Esophagus mucosa (tissue), 1 donor: ENCODE data around the gene KBTBD4. TPM values are rescaled to one million over a fixed set of nuclear protein-coding genes. Genes with fewer than 3 reads are reported as not detected.

Experiments used
- ATAC-seq: fragments of 200-7000 bp; cut with Tn5 transposase; one replicate; pipeline ENCODE4 v1.9.1; 2020
- total RNA-seq: library from RNA; stranded (reverse); gene quantifications from one replicate; pipeline ENCODE4 v1.2.4, GENCODE V29; 2023
- donor health status: DM: yes; HTN: yes; CAD: no.

The KBTBD4 gene
- 8.0 TPM for total RNA-seq

- peak; percentile 96 for ATAC-seq
These were observed at the start of gene KBTBD4, which contains the start of gene NDUFS3 for GRCh38 chr11:47578524-47579494. KBTBD4 (minus strand) TSS chr11:47578970; CDS start chr11:47578951, 19 bp downstream. NDUFS3 (plus strand) TSS chr11:47579074; CDS start chr11:47579092, 18 bp downstream.

GRCh38 chr11:47628026-47628425 is 49.3 kb upstream of the KBTBD4 start:
- no peak for ATAC-seq

- no peak for ATAC-seq
These were observed 47.5 kb upstream of the KBTBD4 start for GRCh38 chr11:47626234-47626633.

DNA sequence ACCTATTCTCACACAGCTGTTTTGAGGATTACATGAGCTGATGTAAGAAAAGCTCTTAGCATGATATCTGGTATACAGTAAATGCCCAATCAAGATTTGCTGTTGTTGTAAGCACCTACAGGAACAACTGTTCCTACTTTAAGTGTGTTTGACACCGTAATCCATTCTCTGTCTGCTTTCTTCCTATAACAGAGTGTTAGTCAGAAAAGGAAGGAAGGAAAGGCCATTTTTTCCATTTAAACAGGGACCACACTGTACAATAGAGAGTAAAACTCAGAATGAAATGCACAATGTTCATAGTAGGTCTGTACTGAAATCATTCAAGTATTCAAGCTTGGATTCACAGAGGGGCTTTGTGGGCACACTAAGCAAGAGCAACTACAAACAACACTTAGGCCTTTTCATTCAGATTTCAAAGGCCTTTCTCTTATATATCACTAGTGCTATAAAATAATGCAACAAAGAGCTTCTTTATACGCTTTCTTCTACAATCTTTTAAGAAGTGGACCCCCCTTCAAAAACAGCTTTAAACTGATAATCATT is 42.1 kb upstream of the KBTBD4 start:
- ATAC-seq = peak; percentile 32

DNA sequence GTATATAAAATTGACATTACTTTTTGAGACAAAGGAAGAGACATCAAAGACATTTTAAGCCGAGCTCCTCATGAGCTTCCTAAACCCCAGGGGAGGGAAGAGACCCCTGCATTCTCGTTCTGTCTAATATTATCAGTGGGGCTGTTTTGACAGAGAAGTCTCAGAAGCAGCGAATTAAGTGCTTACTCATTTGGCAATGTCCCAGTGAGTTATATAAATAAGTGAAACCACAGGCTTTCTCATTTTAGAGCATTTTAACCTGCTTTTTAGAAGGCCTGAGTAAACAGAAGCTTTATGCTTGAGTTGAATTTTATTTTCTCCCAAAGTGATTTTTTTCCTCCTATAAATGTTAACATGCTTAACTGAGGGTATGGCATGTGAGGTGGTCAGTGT is 38.6 kb upstream of the KBTBD4 start:
- ATAC-seq = no peak

DNA sequence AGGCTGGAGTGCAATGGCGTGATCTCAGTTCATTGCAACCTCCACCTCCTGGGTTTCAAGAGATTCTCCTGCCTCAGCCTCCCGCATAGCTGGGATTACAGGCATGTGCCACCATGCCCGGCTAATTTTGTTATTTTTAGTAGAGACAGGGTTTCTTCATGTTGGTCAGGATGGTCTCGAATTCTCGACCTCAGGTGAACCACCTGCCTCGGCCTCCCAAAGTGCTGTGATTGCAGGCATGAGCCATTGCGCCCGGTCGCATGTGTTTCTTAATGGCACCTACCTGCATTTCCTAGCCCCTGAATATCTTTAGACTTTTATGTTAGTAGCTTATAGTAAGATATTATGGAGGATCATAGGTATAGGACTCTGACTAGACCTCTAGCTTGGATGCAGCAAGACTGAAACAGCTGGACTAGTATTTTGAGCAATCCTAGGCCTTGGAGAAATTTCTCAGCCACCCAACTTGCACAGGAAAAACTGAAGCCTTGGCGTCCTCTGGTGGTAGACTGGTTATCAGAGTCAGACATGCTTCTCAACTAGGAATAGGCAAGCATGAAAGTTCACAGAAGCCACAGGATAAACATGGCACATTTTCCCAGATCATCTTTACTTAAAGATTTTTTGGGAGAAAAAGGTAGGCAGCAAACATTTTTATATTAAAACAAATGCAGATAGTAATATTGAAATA is 38.1 kb upstream of the KBTBD4 start:
- peak; percentile 39 for ATAC-seq

DNA sequence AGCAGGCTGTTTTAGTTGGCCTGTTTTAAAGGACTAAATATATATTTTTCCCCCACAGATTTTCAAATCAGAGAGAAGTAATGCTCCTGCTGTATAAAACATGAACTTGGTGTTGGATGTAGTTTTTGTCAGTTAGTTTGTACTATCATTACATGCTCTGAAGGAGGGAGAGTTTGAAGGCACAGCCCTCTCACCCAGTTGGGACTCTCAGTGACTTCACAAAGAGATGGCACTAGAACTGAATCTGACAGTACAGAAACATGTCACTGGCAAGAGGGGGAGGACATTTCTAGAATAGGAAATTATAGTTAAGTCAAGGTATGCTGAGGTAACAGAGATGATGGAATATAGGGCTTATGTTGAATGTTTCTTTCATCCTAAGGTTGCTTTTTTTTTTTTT is 36.5 kb upstream of the KBTBD4 start:
- no peak for ATAC-seq

DNA sequence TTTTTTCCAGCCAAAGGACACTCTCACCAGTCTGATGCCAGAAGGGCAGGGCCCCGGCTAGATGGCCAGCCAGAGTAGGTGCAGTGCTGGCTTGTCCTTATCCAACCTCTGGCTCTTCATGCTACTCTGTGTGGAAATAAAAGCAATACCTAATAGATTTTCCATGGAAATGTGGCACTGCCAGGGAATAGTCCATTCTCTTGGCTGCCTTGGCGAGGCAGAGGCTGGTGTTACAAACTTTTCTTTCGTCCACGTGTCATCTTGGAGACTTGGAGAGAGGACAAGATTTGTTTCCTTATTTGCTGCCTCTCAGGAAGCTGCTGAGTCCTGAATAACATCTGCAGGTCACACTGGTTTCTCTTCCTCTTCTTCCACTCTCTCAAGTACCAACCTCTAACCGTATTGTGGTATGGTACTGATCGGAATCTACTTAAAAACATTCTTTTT is 32.6 kb upstream of the KBTBD4 start:
- ATAC-seq = no peak

DNA sequence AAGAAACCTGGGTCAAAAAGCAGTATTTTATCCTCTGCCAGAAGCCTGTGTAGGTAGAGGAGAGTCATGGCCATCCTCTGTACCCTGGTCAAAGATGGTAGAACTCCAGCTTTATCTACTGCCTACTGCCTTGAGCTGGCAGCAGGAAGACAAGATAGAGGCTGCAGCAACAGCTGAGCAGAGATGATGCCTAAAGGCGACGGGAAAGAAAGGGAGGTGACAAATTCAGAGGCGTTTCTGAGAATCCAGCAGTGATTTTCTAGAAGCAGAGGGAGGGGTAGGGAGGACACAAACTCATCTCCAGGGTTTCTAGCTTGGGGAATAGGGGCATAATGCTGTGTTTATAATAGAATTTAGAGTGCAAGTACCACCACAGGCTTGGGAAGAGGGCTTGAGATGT is 30.9 kb upstream of the KBTBD4 start:
- no peak for ATAC-seq

DNA sequence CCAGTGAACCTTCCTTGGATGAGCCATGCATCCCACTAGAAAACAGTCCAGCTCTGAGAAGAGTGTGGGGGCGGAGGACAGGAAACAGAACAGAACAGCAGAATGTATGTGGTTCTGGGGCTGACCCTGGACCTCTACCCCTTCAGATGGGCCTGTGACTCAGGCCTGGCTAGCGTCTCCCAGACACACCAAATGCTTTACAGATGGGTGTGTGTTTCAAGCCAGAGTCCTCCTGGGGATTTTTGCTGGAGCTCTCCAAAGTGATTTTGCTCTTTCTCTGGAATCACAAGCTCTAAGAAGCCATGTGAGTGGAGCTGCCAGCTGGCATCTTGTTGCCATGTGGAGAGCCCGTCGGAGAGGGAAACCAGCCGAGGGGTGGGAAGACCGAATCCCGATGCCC is 28.6 kb upstream of the KBTBD4 start:
- no peak for ATAC-seq

DNA sequence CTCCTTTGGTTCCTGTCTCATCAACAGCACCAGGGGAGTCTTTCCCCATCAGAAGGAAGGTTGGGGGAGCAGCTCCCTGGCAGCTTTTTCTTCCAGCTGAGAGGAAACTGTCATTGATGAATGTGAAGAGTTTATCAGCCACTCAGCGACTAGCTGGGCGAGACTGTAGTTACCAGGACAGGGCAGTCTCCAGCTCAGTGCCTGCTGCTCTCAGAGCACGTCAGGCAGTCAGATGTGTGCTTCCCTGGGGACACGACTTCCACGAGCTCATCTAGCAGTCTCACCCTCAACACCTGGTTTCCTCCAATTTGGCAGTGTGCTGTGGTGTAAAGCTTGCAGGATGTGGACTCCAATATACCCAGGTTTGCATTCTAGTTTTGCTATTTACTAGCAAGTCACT is 28.0 kb upstream of the KBTBD4 start:
- no peak for ATAC-seq

DNA sequence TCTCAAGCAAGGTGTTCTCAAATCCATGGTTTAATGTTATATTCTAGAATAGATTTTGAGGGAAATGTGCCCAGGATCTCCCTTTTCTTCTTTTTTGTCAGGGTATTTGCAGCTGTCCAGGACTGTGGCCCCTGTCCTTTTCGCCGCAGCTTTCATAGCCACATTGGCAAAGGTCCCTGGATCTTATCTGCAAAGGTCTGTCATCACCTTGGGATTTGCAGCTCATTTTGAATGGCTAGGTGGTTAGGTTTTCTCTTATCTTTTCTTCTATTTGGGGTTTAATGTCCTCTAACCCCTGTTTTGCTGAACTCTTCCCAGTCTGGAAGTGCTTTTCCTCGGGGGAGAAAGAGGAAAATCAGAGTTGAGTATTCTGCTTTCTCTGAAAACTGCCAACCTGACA is 27.2 kb upstream of the KBTBD4 start:
- ATAC-seq = no peak

DNA sequence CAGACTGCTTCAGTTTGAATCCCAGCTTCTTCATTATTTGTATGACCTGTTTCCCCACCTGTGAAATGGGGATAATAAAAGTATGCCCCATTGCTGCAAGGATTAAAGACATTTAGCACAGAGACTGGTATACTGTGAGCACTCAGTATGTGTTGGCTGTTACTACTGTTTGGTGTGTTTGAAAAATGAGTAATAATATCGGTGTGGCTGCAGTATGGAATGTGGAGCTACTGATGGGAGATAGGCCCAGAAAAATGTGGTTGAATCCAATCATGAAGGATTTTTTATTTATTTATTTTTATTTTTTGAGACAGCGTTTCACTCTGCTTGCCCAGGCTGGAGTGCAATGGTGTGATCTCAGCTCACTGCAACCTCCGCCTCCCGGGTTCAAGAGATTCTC is 24.5 kb upstream of the KBTBD4 start:
- no peak for ATAC-seq

DNA sequence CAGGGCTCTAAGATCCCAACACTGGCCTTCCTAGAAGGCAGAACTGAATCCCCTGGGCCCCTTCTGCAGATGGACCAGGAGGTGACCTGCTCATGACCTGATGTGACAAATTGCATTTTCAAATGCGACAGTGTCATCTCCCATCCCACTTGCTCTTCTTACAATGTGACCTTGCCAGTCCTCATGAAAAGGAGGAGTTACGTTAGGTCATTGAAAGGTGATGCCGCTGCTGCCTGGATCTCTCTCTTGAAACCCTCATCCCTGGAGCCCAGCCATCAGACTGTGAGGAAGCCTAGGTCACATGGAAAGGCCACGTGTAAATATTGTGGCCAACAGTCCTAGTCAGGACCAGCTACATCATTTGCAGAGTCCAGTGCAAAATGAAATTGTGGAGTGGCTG is 21.1 kb upstream of the KBTBD4 start:
- no peak for ATAC-seq

- ATAC-seq = no peak
These were observed 17.2 kb upstream of the KBTBD4 start for GRCh38 chr11:47595967-47596366.

DNA sequence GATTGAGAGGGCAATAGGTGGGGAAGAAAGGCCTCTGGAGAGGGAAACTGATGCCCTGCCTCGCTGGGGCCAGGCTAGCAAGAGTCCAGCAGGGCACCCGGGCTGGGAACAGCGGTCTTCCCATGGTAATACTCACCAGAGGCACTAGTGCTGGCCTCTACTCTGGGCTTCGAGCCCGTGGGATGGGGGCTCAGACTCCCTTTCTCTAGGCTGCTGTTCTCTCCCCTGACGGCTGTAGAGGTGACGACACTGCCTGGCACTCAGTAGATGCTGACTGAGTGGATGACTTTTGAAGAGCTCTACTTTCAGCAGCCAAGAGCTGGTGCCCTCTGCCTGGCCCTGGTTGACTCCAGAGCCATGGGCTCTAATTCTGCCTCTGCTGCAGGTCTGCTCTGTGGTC is 16.3 kb upstream of the KBTBD4 start:
- ATAC-seq = no peak

DNA sequence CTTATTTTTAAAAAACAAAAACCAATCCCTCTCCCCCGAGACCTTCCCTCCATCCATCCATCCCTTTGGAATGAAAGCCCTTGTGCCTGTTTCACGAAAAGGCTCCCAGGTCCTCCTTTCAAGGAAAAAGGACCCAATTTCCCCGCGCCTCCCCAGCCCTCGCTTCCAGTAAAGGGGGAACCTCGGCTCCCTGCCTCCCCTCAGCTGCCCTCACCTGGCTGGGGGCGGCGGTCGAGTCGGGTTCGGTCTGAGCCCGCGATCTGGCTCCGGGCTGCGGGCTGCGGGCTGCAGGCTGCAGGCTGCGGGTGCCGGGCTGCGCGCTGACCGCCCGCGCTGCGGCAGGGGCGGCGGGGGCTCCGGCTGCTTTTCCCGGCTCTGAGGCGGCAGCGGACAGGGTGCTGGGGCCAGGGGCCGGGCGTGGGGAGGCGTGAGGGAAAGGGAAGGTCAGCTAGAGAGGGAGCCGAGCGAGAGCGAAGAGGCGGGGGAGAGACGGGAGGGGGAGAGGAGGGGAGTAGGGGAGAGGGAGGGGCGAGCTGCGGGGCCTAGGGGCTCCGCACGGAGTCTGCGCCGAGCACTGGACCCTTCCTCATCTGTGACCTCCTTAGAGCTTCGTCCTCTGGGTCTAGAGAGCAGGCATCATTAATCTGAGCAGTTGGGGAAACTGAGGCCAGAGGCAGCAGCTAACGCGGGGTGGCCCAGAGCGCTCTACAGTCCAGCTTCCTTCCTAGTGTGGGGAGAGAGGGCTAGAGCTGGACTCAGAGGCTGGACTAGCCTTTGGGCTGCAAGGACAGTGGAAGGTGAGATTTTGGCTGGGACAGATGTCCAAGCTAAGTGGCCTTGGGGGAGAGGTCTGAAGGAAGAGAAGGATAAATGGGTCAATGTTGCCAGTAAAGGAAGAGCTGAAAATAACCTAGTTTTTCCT is 15.4 kb upstream of the KBTBD4 start, which contains the start of gene C1QTNF4:
C1QTNF4 (minus strand) TSS at position 478 of the 922 bp plus-strand sequence. CDS start 3,601 bp downstream, outside the sequence.
- no peak for ATAC-seq

DNA sequence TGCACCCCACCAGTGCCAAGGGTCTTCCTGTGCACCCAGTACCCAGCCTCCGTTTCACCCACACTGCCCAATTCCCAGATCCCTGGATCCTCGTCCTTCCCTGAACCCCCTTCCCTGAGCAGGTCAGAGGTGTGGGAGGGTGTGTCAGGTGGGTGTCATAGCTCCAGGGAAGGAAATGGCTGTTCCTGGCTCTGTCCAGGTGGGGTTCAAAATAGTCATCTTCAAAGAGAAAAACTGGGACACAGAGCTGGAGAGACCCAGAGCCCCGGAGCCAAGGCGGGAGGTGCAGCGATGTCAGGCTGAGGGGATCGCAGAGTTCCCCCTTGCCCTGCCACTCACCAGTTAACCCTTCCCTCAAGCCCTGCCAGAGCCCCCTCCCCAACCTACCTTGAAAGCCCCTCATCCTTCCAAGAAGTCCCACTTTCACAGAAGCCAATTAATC is 14.7 kb upstream of the KBTBD4 start:
- no peak for ATAC-seq

DNA sequence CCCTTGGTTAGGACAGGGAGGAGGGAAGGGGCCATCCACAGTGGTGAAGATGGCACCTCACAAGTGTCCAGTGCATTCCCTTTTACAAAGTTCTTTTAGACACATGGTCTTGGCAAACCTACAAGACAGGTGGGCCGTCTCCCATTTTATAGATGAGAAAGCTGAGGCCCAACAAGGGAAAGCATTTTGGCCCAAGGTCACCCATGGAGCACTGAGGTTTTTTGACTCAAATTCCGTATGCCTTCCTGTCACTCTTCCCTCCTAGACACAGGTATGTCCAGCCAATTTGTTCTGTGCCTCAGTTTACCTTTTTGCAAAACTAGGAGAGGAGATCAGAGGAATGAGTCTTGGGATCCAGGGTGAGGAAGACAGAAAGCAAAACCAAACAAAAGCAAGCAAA is 14.2 kb upstream of the KBTBD4 start:
- no peak for ATAC-seq

GRCh38 chr11:47592251-47592650 is 13.5 kb upstream of the KBTBD4 start:
- ATAC-seq = no peak

GRCh38 chr11:47591764-47592163 is 13.0 kb upstream of the KBTBD4 start:
- no peak for ATAC-seq
